Effector CD8-positive, alpha-beta T cell (primary cell): ENCODE data around the gene DEPP1.

Source experiments
- DNase-seq: peaks from one replicate; lab custom pipeline; 2025; lab: John Stamatoyannopoulos, UW

DEPP1 gene

DNA sequence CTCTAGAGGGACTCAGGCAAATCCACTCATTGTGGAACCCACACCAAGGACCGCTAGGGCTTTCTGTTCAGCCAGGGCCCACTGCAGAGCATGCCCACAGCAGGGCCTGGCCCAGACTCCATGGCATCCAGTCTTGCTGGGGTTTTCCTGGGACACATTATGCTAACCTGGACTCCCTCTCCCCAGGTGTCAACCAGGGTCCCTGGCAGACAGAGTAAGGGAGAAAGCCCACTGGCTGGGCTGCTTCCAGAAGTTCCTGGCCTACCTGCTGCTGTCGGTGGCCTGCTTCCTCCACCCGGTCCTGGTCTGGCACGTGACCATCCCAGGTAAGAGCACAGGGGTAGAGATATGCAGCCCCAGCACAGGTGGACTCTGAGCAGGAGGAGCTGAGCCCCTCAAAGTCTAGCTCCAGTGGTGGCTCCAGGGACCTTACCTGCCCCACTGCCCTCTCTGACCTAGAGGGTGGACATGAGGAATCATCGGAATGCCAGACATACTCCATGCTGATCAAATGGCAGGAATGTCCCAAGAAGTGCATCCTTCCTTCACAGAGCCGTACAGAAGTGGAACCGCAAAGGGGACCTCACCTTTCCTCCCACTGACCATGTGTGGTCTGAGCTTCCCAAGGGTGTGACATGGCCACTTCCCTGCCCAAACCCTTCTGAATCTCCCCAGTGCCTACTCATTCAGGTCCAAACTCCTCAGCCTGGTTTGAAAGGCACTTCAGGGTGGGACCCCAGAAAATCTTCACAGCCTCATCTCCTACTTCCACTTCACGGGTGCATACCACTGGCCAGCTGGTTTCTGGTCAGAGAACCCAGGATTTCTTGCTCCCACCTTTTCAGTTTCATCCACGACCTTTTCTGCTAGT is 44.9 kb downstream of the DEPP1 start:
- no peak for DNase-seq

DNA sequence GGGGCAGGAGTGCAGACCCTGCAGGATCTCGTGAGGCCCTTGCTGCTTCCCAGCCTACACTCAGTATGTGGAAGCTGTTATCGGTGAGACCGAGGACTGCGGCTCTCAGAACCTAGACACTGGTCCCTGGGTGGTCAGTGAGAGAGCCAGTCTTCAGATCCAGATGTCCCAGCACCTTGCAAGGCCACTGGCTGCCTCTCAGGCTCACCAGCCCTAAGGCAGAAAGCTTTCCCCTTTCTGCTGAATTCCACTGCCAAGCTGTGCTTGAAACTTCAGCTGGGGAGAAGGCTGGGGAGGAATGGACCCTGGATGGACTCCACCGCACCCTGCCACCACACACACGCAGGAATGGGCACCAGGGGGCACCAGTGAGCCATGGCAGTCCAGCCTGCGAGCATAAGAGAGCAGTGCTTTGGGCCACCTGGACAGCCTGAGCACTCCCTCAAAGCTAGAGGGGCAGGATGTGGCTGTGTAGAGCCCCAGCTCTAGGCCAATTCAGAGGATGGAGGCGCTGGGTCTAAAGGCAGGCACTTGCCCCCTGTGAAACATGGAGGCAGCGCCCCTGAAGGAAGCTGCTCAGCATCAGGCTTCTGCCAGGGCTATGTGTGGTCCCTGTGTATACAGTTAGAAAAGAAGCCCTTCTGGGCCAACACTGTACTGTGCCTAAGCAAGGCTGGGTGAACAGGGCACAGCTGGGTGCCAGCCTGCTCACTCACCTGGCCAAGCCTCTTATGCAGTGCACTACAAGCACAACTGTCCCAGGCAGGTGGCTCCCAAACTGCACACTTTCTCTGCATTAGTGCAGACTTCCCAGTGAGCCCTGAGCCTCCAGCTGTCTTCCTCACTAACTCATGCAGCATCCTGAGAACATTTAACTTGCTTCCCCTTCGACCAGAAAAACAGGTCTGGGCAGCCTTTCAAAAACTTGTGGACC is 45.8 kb downstream of the DEPP1 start:
- peak; percentile 78 for DNase-seq

DNA sequence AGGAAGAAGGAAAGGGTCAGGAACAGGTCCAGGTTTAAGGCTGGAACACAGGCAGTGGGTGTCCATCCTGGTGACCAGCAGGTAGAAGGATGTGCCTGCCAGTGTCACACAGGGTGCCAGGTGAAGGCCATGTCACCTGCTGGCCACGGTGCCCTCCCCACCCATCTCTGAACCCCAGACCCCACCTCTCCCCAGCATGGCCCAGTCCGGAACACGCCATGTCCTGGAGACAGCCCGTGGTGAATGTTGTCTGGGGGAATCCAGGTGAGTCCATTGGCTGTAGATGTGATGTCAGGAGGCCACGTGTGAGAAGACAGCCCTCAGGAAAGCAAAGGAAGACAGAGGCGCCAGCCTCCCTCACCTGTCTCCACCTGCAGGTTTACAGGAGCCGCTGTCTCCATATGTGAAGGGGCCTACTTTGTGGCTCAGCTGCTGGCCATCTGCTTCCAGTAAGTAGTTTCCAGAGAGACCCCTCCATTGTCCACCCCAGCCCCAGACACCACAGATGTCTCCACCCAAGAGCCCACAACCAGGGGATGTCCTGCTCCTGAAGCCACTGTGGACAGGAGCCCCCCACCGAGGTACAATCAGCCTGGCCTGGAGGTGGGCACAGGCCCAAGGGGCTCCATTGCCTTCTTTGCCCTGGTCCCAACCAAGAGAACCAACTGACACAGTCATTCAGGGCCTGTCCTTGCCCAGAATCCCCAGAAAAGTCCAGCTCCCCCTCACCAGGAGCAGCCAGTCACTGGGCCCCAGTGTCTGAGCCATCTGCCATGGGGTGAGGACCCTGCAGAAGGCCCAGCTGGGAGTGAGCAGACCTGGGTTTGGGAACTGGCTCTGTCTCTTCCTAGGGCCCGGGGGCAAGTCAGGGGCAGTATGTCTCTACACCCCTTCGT is 46.7 kb downstream of the DEPP1 start:
- no peak for DNase-seq

DNA sequence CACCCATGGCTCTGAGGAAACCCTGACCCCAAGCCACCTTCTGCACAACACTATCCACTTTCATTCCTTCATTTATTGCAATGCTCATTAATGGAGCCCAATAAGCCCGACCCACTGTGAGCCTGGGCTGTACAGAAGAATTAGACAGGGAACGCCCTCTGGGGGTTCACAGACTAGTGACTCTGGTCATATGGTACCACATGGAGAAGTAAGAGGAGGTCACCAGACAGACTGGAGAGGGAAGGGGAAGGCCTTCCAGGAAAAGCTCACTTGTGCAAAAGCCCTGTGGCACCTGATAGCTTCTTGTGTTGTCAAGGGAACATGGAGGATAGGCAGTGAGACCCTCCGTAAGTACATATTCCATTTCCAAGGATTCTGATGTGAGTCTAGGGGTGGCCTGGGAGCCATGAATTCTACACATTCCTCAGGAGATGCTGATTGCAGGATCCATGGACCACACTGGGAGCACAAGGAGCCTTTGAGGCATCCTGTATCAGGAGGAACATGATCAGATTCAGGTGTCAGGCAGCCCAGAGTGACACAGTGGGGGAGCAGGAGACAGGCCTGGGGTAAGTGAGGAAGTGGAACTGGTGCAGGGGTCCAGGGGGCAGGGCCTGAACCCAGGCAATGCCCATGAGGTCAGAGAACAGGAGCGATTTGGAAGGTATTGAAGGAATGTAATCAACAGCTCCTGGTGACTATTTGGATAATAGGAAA is 47.5 kb downstream of the DEPP1 start:
- no peak for DNase-seq

DNA sequence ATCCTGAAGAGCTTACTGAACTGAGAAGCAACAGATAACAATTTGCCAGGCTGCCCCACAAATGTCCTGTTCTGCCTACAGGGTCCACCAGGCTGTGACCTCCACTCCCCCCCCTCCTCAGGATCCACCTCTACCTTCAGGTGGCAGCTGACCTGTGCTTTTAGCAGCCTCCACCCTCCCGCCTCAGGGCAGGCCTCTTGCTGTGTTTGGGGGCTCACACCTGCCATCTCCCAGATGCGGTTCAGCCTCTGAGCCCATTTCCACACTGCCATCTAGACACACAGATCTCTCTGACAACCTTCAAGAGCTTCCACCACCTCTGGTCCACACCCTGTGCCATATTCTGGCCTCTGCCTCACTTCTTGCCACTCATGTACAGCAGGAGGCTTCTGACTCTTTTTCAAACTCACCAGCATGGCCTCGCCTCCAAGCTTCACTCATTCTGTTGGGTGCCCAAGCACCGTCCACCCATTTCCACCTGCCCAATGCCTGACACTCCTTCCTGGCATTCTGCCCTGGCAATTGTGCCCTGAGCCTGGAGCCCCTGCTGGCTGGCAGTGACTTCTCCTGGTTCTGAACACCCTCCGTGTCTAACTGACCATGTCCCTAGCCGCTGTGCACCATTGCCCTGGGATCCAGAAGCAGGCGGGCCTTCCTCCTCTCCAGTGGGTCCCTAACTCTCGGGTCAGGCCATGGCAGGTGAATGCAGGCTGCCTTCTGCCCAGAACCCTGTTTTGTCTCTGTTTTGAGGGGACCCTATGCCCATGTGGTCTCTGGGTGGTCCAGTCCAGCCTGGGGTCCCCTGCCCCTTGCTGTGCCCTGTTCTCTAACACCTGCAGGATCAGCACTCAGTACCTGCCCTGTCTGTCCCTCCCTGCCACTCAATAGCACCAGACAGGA is 49.0 kb downstream of the DEPP1 start:
- no peak for DNase-seq

DNA sequence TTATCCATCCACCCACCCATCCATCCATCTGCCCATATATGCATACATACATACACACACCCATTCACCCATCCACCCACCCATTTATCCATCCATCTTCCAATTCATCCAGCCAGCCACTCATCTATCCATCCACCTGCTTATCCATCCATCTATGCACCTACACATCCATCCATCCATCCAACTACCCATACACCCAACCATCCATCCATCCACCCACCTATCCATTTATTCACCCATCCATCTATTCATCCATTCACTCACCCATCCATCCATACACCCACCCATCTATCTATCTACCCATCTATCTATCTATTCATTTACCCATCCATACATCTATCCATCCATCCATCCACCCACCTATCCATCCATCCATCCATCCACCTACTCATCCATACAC is 50.1 kb downstream of the DEPP1 start:
- DNase-seq: no peak

DNA sequence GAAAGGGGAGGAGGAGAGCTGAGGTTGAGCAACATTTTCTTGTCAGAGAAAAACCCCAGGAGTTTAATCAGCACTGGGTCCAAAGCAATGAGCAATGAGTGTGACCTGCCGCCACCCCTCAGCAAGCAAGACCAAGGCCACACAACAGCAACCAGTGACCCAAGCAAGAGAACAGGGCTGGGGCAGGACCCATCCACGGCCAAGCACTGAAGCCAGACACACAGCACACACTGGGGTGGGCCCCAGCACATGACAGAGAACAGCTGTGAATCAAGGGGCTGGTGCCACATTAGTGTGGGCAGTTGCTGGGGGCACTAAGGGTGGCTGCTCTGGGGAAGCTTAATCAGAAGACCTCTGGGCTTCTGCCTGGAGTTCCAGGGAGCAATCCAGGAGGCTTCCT is 51.3 kb downstream of the DEPP1 start:
- DNase-seq: no peak

DNA sequence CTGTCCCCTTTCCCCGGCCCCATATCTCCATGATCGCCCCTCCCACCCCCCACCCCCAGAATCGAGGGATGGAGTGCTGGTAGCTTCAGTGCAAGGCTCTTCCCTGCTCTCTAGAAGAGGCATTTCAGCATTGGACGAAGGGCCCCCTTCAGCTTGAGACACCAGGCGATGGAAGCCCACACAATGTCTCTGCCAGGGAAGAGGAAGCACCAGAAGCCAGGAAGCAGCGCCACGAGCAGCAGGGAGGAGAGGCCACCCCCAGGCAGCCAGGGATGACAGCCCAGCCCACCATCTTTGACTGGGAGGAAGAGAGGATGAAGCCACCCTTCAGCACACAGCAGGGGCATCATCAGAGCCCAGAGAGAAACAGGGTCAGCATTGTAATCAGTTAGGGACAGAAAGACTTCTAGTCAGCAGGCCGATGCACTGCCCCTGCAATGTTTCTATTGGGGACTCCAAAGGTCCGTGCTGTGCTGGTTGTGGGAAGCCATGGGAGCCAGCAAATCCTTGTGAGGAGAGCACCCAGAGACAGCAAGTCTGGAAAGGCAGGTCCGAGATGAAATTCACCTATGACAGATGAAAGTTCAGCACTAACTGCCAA is 51.8 kb downstream of the DEPP1 start:
- DNase-seq: no peak
